ENCODE measurements around the gene RAP1A. TPM values are rescaled to one million over a fixed set of nuclear protein-coding genes. Genes with fewer than 3 reads are reported as not detected.
A peak's percentile ranks its signal among the peaks of the same experiment; 100 is the strongest.

The RAP1A gene
- total and polyA plus RNA-seq, 2 donors (not counting 3 experiments of a cell fraction or from before 2014, with no cell fraction given), result 17.8 to 56.4 TPM

GRCh38 chr1:111733992-111734341 lies 114.4 kb downstream of the RAP1A start:
- BruUV-seq (replicated peaks), result no TSS peak
- no peak overlapping the region for H3K4me3 ChIP-seq (replicated peaks in 1 of 3; ENCODE audit: insufficient read depth in 1 of 3, low read depth in 1 of 3, low read length in 3 of 3)
- no peaks in the 10 kb centered on the region for H3K36me3 ChIP-seq (ENCODE audit: control insufficient read depth in 2 of 2, extremely low read depth in 1 of 2, insufficient read depth in 2 of 2, low read length in 2 of 2)
- peak overlapping the region; percentile 59 for H3K9ac ChIP-seq (replicated peaks; ENCODE audit: extremely low read depth, insufficient read depth, low read length)
- peak overlapping the region; percentile 46 for H2AFZ ChIP-seq (ENCODE audit: low read depth, low read length)
- no peaks in the 10 kb centered on the region for H4K20me1 ChIP-seq (replicated peaks; ENCODE audit: control insufficient read depth, extremely low read depth, insufficient read depth, low read length)
- CTCF ChIA-PET, result interaction anchor here (1.4 to 4.3 kb wide), 4 partner anchors 10 to 21 kb away, joined by 3 to 30 read pairs (median 10); no protein-coding TSS in a partner anchor
- FAIRE-seq (peak; percentile 78), DNase-seq (ENCODE audit: low read depth, low spot score) (no peak)
- POLR2A ChIA-PET, result interaction anchor here (1.0 kb wide), 1 partner anchor 14 kb away, joined by 3 read pairs; no protein-coding TSS in a partner anchor
- peak overlapping the region; percentile 50 for H3K4me2 ChIP-seq (ENCODE audit: insufficient read depth, low read length)
- H3K9me3 ChIP-seq (replicated peaks; ENCODE audit: control insufficient read depth, insufficient read depth, low read length), result no peaks in the 10 kb centered on the region
- dilution Hi-C loops (cut with MboI; ENCODE audit: extremely low pct_ligation_motif_present, low sequenced_read_pairs) (no loop called here), intact Hi-C loops (cut with micrococcal nuclease) (loop anchor here (1.0 to 10.0 kb wide), 2 partner anchors 21 to 769 kb away; partner anchors contain the start of genes DDX20 and LRIF1)
- H3K9me1 ChIP-seq (replicated peaks; ENCODE audit: control insufficient read depth, extremely low read depth, insufficient read depth, low read length), result no peaks in the 10 kb centered on the region
- TF ChIP-seq POLR2A (IDR thresholded peaks at IDR 0.05; ENCODE audit: low read depth, low read length) (no peak), FOS (IDR thresholded peaks at IDR 0.05; ENCODE audit: borderline replicate concordance, insufficient read depth, low read length) (no peak), POLR2AphosphoS5 (IDR thresholded peaks at IDR 0.05; ENCODE audit: insufficient read depth, low read depth, low read length) (no peak), MYC (IDR thresholded peaks at IDR 0.05; ENCODE audit: low read depth, low read length) (no peak), EZH2 (IDR thresholded peaks at IDR 0.05; ENCODE audit: borderline replicate concordance, low read depth, low read length, severe bottlenecking) (no peak), GATA2 (IDR thresholded peaks at IDR 0.05; ENCODE audit: insufficient read depth, insufficient read length, low read depth, low read length) (no peak), MAX (IDR thresholded peaks at IDR 0.05; ENCODE audit: insufficient read depth, insufficient read length) (no peak), CTCF (IDR thresholded peaks at IDR 0.05; ENCODE audit: extremely low read depth in 1 of 2, insufficient read depth in 1 of 2, low read depth in 1 of 2, low read length in 2 of 2) (no peak), JUN (IDR thresholded peaks at IDR 0.05; ENCODE audit: borderline replicate concordance, insufficient read depth, insufficient read length, low read depth) (no peak)
- peaks cover 36% of the 10 kb centered on the region for H3K4me1 ChIP-seq (ENCODE audit: control insufficient read depth, extremely low read depth, insufficient read depth, low read length)
- peak overlapping the region; percentile 89 for H3K27ac ChIP-seq (ENCODE audit: insufficient read depth, low read depth, low read length)
- no peaks in the 10 kb centered on the region for H3K79me2 ChIP-seq (ENCODE audit: control insufficient read depth, insufficient read depth, low read length)
- H3K27me3 ChIP-seq (ENCODE audit: control insufficient read depth in 2 of 2, insufficient read depth in 2 of 2, low read length in 2 of 2), result no peaks in the 10 kb centered on the region
